HG03565 (cell line): ENCODE data around the gene SETDB1.

ENCODE experiments used
- ATAC-seq: cut with Tn5 transposase; IDR thresholded peaks from one replicate; pipeline ENCODE4 v1.9.1; 2021; ENCODE audit warnings: mild to moderate bottlenecking, moderate library complexity; ENCODE audit not compliant: unreplicated experiment

SETDB1 gene

DNA sequence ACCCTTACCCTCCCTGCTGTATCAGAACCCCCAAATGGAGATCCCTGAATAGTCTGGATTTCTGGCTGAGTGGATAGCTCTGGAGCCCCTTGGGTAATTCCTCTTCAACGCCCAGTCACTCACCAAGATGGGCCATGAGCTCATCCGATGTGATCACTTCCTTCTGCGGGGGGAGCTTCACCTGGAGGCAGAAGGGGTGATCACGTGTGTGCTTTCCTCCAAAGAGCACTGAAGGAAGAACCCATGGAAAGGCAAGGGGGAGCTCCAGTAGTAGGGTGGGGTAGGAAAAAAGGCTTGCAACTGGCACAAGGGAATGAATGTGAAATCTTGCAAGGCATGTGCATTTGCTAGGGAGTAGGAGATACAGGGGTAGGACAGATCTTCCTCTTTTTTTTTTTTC is 75.4 kb downstream of the SETDB1 start:
- ATAC-seq: no peak

DNA sequence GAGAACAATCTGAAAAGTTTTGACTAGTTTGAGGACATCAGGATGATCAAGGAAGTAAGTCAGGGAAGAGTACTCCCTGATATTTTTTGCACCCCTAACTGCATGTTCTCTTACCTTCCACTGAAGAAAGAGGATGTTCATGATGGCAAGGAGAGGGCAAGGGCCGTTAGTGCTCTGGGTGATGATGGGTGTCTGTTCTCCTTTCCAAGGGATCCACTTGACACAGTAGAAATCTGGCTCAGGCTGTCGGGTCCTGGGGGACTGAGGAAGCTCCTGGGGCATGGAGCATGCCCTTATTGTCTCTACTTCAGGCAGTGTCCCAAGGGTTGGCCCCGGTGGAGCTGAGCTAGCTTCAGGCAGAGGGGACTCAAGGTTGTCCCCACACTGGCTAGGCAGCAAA is 75.9 kb downstream of the SETDB1 start:
- ATAC-seq: no peak

DNA sequence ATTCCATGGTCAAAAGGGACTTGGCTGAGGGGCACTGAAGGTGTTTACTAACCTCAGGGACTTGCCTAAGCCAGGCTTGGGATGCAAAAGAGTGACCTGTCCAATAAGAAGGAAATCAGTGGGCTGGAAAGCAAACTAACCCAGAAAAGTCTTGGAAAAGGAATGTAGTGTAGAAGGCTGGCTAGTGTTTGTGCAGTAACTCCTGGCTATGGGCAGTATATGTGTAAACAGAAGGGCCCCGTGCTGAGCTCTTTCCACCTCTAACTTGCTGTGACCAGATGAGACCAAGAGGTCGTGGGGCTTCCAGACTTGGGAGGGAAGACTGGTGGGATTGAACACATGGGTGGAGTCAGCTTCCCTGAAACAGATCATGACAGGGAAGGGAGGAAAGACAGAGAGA is 76.4 kb downstream of the SETDB1 start:
- no peak for ATAC-seq

- no peak for ATAC-seq
Measured at GRCh38 chr1:151003180-151003579, 77.0 kb downstream of the SETDB1 start.

GRCh38 chr1:151005729-151006319 is 79.7 kb downstream of the SETDB1 start:
- ATAC-seq: no peak

DNA sequence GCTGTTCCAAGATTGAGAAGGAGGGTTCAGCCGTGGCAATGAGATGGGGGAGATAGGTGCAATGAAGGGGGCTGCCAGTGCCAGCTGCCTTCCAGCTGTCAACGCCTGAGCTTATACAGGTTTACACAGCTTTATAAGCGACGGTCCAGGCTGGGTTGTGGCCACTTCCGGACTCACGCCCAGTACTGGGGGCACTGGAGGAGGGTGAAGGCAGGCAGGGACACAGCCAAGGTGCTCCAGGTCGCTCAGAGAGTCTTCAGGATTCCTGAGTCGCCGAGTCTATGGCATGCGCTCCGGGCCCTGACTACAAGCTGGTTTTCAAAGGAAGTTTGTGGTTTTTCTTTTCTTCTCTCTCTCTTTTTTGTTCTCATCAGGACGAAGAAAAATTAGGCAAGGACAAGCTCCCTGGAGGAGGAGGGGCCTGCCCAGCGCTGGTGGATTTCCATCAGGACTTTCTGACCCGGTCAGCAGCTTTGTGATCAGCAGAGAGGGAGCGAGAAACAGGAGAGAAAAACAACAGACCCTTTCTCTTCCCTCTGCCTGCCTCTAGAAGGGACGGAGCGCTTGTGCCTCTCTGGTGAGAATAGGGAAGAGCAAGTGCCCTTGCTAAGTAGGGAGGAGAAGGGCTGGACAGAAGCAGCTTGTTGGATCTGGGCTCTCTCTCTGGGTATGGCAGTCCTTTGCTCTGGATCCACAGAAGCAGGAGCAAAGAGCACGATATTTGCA is 80.3 kb downstream of the SETDB1 start, which contains the start of gene MINDY1:
MINDY1 (minus strand) TSS at position 576 of the 726 bp plus-strand sequence. CDS start 4,285 bp downstream, outside the sequence.
- no peak for ATAC-seq

- peak; percentile 5 for ATAC-seq
Measured at GRCh38 chr1:151007853-151008243, 81.7 kb downstream of the SETDB1 start.

- ATAC-seq: peak; percentile 72
Measured at GRCh38 chr1:151008244-151009205, 82.4 kb downstream of the SETDB1 start, which contains the start of gene PRUNE1. Gene PRUNE1, plus strand, starts transcription at chr1:151008449. Its CDS starts 184 bp downstream, at chr1:151008633.

- no peak for ATAC-seq
Measured at GRCh38 chr1:151009206-151009587, 83.0 kb downstream of the SETDB1 start.

DNA sequence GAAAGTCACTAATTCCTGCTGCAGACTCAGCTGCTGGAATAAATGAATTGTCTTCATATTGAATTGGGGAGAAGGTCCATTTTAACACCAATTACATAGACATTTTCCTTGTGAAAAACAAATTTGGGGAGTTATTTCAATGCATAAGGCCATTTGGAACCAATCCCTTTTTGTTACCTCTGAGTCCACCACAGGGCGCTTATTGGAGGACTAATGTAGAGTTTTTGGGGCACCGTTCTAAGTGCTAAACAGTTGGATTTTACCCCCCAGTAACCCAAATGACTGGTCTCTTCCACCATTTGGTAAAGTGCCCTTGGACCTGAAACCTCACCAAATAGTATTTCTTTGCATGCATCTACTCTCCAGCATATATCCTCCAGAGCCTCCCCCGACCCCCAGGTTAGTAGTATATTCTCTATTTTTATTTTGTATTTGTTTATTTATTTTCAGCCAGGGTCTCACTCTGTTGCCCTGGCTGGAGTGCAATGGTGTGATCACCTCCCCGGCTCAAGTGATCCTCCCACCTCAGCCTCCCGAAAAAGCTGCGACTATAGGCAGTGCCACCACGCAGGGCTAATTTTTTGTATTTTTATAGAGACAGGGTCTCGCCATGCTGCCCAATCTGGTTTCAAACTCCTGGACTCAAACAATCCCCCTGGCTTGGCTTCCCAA is 83.6 kb downstream of the SETDB1 start:
- ATAC-seq: no peak

DNA sequence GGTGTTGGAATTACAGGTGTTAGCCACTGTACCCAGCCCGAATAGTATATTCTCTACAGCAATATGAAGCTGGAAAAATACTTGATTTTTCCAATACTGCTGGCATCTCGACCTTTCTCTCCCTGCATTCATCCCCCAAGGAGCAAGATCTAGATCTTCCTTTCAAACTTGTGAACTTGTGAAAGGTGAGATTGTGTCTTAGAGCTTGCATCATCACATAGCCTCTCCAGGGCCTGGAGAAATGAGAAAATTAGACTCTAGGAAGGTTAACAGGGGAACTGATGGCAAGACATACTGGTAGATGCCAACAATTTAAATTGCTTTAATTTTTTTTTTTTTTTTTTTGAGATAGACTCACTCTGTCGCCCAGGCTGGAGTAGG is 84.2 kb downstream of the SETDB1 start:
- ATAC-seq: no peak

- ATAC-seq: no peak
Measured at GRCh38 chr1:151011154-151011850, 85.1 kb downstream of the SETDB1 start.

DNA sequence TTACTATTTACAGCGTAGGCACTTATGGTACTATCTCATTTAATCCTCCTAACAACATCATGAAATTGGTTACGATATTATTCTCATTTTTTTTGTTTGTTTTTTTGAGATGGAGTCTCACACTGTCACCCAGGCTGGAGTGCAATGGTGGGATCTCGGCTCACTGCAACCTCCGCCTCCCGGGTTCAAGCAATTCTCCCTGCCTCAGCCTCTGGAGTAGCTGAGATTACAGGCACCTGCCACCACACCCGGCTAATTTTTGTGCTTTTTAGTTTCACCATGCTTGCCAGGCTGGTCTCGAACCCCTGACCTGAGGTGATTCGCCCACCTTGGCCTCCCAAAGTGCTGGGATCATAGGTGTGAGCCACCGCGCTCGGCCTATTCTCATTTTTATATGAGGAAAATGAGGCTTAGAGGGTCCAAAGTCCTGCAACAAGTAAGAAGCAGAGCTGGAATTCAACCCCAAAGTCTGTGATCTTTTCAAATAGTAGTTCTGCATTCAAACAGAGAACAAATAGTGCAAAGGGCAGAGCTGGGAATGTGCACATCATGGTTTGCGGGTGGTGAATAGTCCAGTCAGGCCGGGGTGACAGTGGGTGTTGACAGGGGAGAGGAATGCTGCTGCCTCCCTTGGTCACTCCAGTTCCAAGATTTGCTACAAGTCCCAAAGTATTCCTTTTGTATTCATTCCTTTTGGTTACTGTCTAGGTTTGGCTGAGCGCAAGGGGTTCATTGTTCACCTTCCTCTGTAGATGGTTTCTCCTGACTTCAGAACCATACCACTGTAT is 86.7 kb downstream of the SETDB1 start:
- no peak for ATAC-seq

DNA sequence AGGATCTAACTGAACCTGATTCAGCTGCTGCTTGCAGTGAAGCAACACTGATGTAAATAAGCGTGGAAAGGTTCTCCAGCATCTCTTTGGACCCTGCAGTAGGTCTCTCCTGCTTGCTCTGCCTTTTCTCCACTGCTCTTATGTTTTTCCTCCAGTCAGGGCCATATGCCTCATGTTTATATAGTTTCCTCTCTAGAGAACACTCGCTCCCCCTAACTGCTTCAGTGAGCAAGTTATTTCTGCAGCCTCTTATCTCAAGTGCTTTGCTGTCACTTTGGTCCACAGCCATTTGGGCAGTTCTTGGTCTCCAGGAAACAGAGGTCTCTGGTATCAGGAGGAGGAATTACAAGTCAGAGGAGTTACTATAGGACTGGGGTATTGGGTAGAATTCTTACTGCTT is 87.4 kb downstream of the SETDB1 start:
- ATAC-seq: no peak
